ENCODE results near the gene TAT.

TAT gene

DNA sequence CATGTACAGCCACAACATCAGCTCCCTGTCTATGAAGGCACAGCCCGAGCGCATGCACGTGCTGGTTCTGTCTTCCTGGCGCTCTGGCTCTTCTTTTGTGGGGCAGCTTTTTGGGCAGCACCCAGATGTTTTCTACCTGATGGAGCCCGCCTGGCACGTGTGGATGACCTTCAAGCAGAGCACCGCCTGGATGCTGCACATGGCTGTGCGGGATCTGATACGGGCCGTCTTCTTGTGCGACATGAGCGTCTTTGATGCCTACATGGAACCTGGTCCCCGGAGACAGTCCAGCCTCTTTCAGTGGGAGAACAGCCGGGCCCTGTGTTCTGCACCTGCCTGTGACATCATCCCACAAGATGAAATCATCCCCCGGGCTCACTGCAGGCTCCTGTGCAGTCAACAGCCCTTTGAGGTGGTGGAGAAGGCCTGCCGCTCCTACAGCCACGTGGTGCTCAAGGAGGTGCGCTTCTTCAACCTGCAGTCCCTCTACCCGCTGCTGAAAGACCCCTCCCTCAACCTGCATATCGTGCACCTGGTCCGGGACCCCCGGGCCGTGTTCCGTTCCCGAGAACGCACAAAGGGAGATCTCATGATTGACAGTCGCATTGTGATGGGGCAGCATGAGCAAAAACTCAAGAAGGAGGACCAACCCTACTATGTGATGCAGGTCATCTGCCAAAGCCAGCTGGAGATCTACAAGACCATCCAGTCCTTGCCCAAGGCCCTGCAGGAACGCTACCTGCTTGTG is 40.0 kb downstream of the TAT start:
- DNase-seq, result no peak

DNA sequence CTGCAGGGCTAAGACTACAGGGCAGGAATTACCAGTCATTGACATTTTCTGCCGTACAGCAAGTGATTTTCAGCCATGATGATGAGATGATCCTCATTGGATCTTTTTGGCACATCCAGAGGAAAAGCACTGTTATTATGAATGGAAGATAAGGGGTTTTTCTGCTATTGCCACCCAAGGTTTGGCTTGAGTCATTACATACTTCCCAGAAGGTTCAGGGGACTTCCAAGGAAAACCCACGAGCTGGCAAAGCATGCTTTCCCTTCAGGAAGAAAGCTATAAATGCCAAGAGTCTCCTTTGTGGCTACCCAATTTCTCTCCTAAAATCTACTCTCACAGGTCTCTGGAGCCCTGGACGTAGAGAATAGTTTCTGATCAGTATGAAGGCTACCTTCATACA is 44.5 kb downstream of the TAT start:
- no peak for DNase-seq

DNA sequence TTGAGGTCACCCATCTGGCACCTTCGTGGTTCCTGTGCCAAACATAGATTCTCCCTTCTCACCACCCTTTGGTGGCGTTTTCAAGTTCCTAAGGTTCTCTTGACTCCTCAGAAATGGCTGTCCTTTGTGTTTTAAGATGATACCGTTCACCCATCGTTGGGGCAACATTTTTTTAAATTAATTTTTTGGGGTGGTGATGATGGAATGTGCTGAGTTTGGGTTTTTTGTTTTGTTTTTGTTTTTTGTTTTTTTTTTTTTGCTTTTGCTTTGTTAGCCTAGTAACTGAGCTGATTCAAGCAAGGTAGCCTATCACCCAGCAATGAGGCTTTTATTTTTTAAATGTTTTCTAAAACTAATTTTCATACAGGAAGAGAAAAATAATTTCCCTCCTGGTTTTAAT is 48.0 kb downstream of the TAT start:
- no peak for DNase-seq

DNA sequence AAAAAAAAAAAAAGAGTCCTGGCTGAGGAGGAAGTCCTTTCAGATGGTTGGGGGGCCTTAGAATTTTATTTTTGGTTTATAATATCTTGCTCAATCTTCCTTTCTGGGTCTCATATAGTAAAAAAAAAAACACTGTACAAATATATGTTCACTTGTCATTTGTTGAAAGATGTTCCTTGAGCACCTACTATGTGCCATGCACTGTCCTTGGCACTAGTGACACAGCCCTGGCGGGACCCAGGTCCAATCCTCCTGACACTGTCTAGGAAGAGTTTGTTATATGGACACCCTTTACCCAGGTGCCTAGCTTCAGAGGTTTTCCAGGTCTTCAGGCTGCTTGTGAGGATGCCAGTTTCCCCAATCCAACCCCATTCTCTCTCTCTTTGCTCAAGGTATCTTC is 48.6 kb downstream of the TAT start:
- DNase-seq, result no peak

DNA sequence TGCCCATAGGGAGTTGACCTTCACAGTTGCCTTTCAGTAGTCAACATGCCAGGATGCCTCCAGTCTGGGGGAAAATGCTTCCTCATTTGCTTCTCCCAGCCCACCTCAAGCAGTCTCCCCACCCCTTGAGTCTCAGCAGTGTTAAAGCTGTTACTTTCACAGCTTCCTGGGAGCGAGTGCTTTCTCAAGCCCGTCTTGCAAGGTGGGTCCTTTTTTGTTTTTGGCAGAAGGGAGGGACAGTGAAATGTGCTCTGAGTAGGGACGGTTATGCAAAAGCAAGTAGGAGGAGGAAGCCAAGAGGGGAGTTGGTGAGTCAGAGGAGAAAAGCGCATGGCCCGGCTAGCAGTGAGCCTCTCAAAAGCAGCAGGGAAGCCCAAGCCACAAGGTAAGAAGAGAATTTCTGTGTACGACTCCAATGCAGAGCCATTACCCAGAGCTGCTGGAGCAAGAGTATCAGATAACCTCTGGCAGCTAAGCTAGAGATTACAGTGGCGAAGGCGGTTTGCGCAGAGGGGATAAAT is 50.7 kb downstream of the TAT start, which contains the start of gene CHST4:
CHST4 (plus strand) TSS at position 316 of the 521 bp plus-strand sequence. CDS start 10,252 bp downstream, outside the sequence.
- no peak for DNase-seq

DNA sequence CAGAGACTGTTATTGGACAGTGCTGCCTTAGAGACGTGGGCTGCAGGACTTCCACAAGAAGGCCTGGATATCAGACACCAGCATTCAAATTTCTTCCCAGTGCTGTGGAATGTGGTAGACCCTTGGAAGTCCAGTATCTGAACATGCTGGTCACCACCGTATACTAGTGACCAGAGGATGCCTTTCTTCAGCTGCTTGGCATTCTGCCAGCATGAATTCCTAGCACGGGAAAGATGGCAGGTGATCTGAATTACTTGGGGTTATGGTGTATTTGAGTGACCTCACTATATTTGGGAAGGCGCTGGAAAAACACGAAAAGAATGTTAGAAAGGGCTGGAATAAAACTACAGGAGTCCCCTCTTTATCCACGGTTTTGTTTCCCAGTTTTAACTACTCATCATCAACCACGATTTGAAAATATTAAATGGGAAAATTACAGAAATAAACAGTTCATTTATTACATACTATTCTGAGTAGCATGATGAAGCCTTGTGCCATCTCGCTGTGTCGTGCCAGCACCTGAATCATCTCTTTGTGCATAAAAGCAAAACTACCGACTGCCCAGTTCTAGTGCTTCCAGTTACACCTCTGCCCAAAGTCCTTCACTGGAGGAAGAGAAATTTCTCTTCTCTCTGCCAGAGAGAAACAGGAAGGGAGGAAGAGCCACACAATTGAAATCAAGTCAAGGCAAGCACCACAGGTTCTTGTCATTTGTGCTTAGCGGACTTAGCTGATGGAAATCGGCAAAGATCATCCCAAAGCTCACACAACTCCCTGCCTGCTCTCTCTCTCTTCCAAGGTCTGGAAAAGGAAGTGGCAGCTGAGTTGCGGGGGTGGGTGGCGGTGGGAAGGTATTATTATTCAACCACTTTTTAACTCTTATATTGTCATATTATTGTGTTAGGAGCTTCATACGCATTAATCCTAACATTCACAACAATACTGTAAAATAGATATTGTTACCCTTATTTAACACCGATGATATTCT is 52.0 kb downstream of the TAT start:
- no peak for DNase-seq

DNA sequence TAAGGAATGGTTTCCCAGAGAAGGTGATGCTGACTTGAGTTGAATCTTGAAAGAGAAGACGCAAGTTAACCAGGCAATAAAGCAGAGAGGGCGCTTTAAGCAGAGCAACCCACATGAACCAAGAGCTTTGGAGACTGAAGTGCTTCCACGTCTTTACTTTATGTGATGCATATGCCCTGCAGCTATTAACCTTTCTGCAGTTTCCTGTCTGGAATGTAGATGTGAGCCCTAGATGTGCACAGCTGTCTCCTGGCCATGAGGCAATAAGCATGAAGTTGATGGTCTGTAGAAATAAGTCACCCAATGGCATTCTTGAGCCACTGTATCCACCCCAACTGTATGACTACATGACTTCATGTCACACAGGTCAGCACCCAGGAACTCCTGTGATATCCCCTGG is 56.3 kb downstream of the TAT start:
- DNase-seq, result no peak

All from midbrain (tissue), 1 donor.